ENCODE data around the gene SNAI1. TPM values are rescaled to one million over a fixed set of nuclear protein-coding genes. Genes with fewer than 3 reads are reported as not detected.

SNAI1 gene
- total RNA-seq, 1 experiment from 2014 or later: 0.22 TPM

DNA sequence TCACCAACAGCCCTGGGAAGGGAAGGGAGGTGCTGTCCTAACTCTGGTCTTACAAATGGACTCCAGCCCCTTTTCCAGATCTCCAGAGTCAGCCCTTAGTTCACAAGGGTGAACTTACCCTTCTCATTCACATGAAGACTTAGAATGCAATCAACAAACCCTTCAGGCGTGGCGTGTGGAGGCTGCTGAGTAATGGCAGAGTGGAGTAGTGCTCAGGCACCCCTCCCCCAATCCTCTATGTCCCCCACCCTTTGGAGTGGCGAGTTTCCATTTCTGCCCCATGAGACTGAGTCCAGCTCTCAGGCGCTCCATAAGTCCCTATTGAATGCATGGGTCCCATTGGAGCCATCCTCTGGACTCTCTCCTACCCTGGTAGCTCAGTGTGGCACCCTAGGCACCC is 3.3 kb downstream of the SNAI1 start:
- Histone ChIP-seq H3K4me2 (ENCODE audit: low read depth, low read length, poor library complexity, severe bottlenecking) (no peak overlapping the region), H3K9ac (ENCODE audit: low read length) (no peak overlapping the region)
- DNase-seq: peak; percentile 37

DNA sequence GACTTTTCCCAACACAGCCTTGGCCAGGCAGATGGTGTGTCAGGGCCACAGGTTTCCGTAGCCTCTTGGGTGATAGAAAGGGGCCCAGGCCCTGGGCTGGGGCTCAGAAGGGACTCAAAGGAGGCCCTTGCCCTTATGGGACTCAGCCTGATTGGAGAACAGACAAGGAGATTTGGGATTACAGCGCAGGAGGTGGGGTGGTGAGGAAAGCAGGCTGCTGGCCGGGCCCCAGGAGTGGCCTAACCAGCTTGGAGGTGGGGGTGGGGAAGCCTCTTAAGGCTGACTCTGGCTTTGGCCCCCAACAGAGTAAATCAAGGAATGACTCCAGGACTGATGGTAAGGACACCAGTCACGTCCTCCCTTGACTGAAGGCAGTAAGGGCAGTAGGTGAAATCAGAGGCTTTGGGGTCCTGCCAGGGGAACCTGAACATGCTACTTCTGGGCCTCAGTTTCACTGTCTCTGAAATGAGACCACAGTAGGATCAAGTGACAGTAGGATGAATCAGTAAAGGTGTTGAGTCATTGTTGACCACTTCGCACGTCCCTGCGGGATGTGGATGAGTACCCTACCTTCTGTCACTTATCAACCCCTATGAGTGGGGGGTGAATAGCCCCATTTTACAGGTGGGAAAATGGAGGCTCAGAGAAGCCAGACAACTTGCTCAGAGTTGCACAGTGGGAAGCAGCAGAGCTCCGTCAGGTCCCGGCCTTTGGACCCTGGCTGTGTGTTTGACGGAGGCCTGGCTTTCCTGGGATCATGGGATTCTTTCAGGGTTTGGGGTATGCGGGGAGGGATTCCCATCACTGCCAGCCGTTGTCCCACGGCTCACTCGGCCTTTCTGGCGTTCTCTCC is 4.5 kb downstream of the SNAI1 start:
- Histone ChIP-seq H3K79me2 (ENCODE audit: low read length) (no peaks in the 10 kb centered on the region), H3K9ac (ENCODE audit: low read length) (no peak overlapping the region), H3K27ac (ENCODE audit: low read length) (no peak overlapping the region), H4K20me1 (ENCODE audit: insufficient read depth, low read depth, low read length) (peaks cover 7% of the 10 kb centered on the region; the same call in 1 of the 2 replicates), H3K36me3 (ENCODE audit: insufficient read depth, low read length) (no peaks in the 10 kb centered on the region), H3K27me3 (ENCODE audit: low read length) (no peaks in the 10 kb centered on the region), H3K9me3 (ENCODE audit: low read length) (no peaks in the 10 kb centered on the region), H3K4me2 (ENCODE audit: low read depth, low read length, poor library complexity, severe bottlenecking) (no peak overlapping the region), H3K4me1 (ENCODE audit: low read length) (peaks cover 8% of the 10 kb centered on the region), H3K9me2 (replicated peaks; ENCODE audit: insufficient read depth, low read length) (no peaks in the 10 kb centered on the region), H2AFZ (ENCODE audit: low read length) (no peak overlapping the region), H3K4me3 (ENCODE audit: low read length) (no peak overlapping the region)
- peak; percentile 32 for DNase-seq

More for the DNA sequence above, 3.3 kb downstream of the SNAI1 start:
- Histone ChIP-seq H4K20me1 (ENCODE audit: insufficient read depth, low read depth, low read length) (peaks cover 7% of the 10 kb centered on the region; the same call in 1 of the 2 replicates), H3K4me1 (ENCODE audit: low read length) (peaks cover 12% of the 10 kb centered on the region), H3K4me3 (ENCODE audit: low read length) (no peak overlapping the region), H3K27ac (ENCODE audit: low read length) (no peak overlapping the region), H3K9me2 (replicated peaks; ENCODE audit: insufficient read depth, low read length) (no peaks in the 10 kb centered on the region), H3K27me3 (ENCODE audit: low read length) (no peaks in the 10 kb centered on the region), H3K9me3 (ENCODE audit: low read length) (no peaks in the 10 kb centered on the region), H3K36me3 (ENCODE audit: insufficient read depth, low read length) (no peaks in the 10 kb centered on the region), H2AFZ (ENCODE audit: low read length) (no peak overlapping the region), H3K79me2 (ENCODE audit: low read length) (no peaks in the 10 kb centered on the region)

DNA sequence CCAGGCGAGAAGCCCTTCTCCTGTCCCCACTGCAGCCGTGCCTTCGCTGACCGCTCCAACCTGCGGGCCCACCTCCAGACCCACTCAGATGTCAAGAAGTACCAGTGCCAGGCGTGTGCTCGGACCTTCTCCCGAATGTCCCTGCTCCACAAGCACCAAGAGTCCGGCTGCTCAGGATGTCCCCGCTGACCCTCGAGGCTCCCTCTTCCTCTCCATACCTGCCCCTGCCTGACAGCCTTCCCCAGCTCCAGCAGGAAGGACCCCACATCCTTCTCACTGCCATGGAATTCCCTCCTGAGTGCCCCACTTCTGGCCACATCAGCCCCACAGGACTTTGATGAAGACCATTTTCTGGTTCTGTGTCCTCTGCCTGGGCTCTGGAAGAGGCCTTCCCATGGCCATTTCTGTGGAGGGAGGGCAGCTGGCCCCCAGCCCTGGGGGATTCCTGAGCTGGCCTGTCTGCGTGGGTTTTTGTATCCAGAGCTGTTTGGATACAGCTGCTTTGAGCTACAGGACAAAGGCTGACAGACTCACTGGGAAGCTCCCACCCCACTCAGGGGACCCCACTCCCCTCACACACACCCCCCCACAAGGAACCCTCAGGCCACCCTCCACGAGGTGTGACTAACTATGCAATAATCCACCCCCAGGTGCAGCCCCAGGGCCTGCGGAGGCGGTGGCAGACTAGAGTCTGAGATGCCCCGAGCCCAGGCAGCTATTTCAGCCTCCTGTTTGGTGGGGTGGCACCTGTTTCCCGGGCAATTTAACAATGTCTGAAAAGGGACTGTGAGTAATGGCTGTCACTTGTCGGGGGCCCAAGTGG is 5.3 kb downstream of the SNAI1 start:
- no peak overlapping the region for H3K4me2 ChIP-seq (ENCODE audit: low read depth, low read length, poor library complexity, severe bottlenecking)
- H3K4me3 ChIP-seq (ENCODE audit: low read length): no peak overlapping the region
- peak; percentile 9 for DNase-seq
- peaks cover 1% of the 10 kb centered on the region for H3K4me1 ChIP-seq (ENCODE audit: low read length)
- H2AFZ ChIP-seq (ENCODE audit: low read length): no peak overlapping the region
- no peaks in the 10 kb centered on the region for H3K27me3 ChIP-seq (ENCODE audit: low read length)
- H3K27ac ChIP-seq (ENCODE audit: low read length): no peak overlapping the region
- H3K36me3 ChIP-seq (ENCODE audit: insufficient read depth, low read length): no peaks in the 10 kb centered on the region
- peaks cover 7% of the 10 kb centered on the region; the same call in 1 of the 2 replicates for H4K20me1 ChIP-seq (ENCODE audit: insufficient read depth, low read depth, low read length)
- no peaks in the 10 kb centered on the region for H3K9me3 ChIP-seq (ENCODE audit: low read length)
- H3K9me2 ChIP-seq (replicated peaks; ENCODE audit: insufficient read depth, low read length): no peaks in the 10 kb centered on the region
- H3K9ac ChIP-seq (ENCODE audit: low read length): no peak overlapping the region
- no peaks in the 10 kb centered on the region for H3K79me2 ChIP-seq (ENCODE audit: low read length)

DNA sequence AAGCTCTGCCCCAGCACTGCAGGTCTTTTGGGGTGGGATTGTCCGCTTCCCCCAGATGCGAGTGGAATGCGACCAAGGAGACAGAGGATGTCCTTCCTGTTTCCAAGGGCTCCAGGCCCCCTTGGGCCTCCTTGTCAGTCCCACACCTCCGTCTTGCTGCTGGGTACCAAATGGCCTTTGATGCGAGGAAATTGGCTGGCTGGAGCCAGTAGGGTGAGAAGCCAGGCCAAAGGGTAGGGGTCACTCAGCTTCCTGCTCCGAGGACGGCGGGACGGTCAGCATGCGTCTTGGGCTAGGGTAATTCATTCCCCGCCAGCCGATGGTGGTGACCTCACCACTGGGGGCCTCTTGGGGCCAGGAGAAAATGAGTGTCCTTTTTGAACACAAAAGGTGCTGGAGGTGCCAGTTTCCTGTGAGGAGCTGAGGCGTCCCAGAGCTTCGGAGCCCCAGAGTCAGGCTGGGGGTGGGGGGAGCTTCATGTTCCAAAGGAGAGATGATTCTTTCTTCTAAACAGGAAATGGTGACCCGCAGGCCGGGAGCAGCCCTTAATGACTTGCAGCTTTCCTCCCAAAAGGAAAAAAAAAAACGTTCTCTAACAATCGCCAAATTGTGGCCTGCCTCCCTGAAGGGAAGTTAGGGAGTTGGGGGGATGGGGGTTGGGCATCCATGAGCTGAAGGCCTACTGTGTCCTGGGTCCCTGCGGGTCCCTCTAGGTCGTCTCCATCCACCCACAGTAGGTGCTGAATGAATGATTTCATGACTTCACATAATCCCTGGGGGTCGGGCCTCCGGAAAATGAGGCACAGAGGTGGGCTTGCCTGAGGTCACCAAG is 6.7 kb downstream of the SNAI1 start:
- Histone ChIP-seq H3K9me2 (replicated peaks; ENCODE audit: insufficient read depth, low read length) (no peaks in the 10 kb centered on the region), H2AFZ (ENCODE audit: low read length) (no peak overlapping the region), H3K4me2 (ENCODE audit: low read depth, low read length, poor library complexity, severe bottlenecking) (no peak overlapping the region), H3K4me1 (ENCODE audit: low read length) (no peaks in the 10 kb centered on the region), H3K27ac (ENCODE audit: low read length) (no peak overlapping the region), H3K9me3 (ENCODE audit: low read length) (no peaks in the 10 kb centered on the region), H3K27me3 (ENCODE audit: low read length) (no peaks in the 10 kb centered on the region), H3K9ac (ENCODE audit: low read length) (no peak overlapping the region), H3K4me3 (ENCODE audit: low read length) (no peak overlapping the region), H3K36me3 (ENCODE audit: insufficient read depth, low read length) (no peaks in the 10 kb centered on the region), H3K79me2 (ENCODE audit: low read length) (no peaks in the 10 kb centered on the region), H4K20me1 (ENCODE audit: insufficient read depth, low read depth, low read length) (peaks cover 3% of the 10 kb centered on the region; the same call in 1 of the 2 replicates)
- DNase-seq: peak; percentile 30

DNA sequence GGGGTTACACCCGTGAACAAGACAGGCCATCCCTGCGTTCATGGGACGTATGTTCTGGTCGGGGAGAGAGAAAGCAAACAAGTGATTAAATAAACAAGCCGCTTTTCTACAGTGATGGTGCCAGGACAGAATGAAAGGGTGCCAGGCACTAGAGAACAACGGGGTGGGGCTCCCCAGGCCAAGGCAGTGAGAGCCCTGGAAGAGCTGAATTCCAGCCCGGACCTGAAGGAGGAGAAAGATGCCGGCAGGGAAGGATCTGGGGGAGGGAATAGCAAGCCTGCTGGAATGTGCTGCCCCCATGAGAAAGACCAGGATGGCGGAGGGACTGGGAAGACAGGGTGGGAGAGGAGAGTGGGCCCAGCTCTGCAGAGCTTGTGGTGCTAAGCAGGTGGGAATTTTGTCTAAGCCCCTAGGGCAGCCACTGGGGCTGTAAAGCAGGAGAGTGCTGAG is 7.5 kb downstream of the SNAI1 start:
- no peaks in the 10 kb centered on the region for H3K36me3 ChIP-seq (ENCODE audit: insufficient read depth, low read length)
- no peaks in the 10 kb centered on the region for H4K20me1 ChIP-seq (ENCODE audit: insufficient read depth, low read depth, low read length)
- H3K9me2 ChIP-seq (replicated peaks; ENCODE audit: insufficient read depth, low read length): no peaks in the 10 kb centered on the region
- no peak overlapping the region for H3K27ac ChIP-seq (ENCODE audit: low read length)
- peak; percentile 21 for DNase-seq
- H2AFZ ChIP-seq (ENCODE audit: low read length): no peak overlapping the region
- H3K9ac ChIP-seq (ENCODE audit: low read length): no peak overlapping the region
- H3K4me2 ChIP-seq (ENCODE audit: low read depth, low read length, poor library complexity, severe bottlenecking): no peak overlapping the region
- H3K27me3 ChIP-seq (ENCODE audit: low read length): no peaks in the 10 kb centered on the region
- no peak overlapping the region for H3K4me3 ChIP-seq (ENCODE audit: low read length)
- H3K79me2 ChIP-seq (ENCODE audit: low read length): no peaks in the 10 kb centered on the region
- H3K4me1 ChIP-seq (ENCODE audit: low read length): no peaks in the 10 kb centered on the region
- no peaks in the 10 kb centered on the region for H3K9me3 ChIP-seq (ENCODE audit: low read length)

DNA sequence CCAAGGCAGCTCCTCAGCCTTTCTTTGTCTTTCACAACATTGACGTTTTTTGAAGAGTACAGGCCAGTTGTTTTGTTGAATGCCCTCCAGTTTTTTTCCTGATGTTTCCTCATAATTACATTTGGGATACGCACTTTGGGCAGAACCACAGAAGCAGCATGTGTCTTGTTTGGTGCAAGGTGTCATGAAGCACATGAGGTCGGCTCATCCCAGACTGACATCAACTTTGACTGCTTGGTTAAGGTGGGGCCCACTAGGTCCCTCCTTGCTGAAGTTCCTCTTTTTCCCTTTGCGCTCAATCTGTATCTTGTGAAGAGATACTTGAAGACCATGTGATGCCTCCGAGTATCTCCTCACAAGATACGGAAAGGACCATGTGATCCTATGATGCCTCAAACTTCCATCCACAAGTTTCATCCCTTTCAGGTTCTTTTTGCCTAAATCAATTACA is 10.5 kb downstream of the SNAI1 start:
- Histone ChIP-seq H3K9me3 (ENCODE audit: low read length) (no peaks in the 10 kb centered on the region), H3K4me1 (ENCODE audit: low read length) (no peaks in the 10 kb centered on the region), H3K27ac (ENCODE audit: low read length) (no peak overlapping the region), H2AFZ (ENCODE audit: low read length) (no peak overlapping the region), H3K79me2 (ENCODE audit: low read length) (no peaks in the 10 kb centered on the region), H4K20me1 (ENCODE audit: insufficient read depth, low read depth, low read length) (no peaks in the 10 kb centered on the region), H3K27me3 (ENCODE audit: low read length) (no peaks in the 10 kb centered on the region), H3K9me2 (replicated peaks; ENCODE audit: insufficient read depth, low read length) (no peaks in the 10 kb centered on the region), H3K4me2 (ENCODE audit: low read depth, low read length, poor library complexity, severe bottlenecking) (no peak overlapping the region), H3K9ac (ENCODE audit: low read length) (no peak overlapping the region), H3K4me3 (ENCODE audit: low read length) (no peak overlapping the region), H3K36me3 (ENCODE audit: insufficient read depth, low read length) (no peaks in the 10 kb centered on the region)
- peak; percentile 58 for DNase-seq

DNA sequence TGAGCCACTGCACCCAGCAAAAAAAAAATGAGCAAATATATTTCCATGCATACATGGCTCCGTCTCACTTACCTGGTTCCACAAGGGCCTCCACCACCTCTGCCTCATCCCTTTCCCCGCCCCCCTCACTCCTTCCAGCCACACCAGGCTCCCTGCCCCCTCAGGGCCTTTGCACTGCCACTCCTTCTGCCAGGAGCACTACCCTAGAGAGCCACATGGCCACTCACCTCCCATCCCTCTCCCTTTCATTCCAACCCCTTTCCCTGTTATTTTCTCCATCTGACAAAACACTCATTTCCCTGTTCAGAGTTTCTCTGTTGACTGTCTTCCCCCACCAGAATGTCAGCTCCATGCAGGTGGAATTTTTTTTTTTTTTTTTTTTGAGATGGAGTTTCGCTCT is 12.8 kb downstream of the SNAI1 start:
- Histone ChIP-seq H3K79me2 (ENCODE audit: low read length) (no peaks in the 10 kb centered on the region), H3K4me1 (ENCODE audit: low read length) (no peaks in the 10 kb centered on the region), H2AFZ (ENCODE audit: low read length) (no peak overlapping the region), H3K27me3 (ENCODE audit: low read length) (no peaks in the 10 kb centered on the region), H3K9ac (ENCODE audit: low read length) (no peak overlapping the region), H3K4me2 (ENCODE audit: low read depth, low read length, poor library complexity, severe bottlenecking) (no peak overlapping the region), H3K36me3 (ENCODE audit: insufficient read depth, low read length) (no peaks in the 10 kb centered on the region), H4K20me1 (ENCODE audit: insufficient read depth, low read depth, low read length) (no peaks in the 10 kb centered on the region), H3K4me3 (ENCODE audit: low read length) (no peak overlapping the region), H3K9me3 (ENCODE audit: low read length) (no peaks in the 10 kb centered on the region), H3K9me2 (replicated peaks; ENCODE audit: insufficient read depth, low read length) (no peaks in the 10 kb centered on the region), H3K27ac (ENCODE audit: low read length) (no peak overlapping the region)
- DNase-seq: no peak
